Measurements from ENCODE around the gene LRRC28.

LRRC28 gene

GRCh38 chr15:99424131-99424571 lies 172.9 kb downstream of the LRRC28 start:
- no peak for DNase-seq

- DNase-seq = no peak
These were observed 173.8 kb downstream of the LRRC28 start for GRCh38 chr15:99424978-99425656.

DNA sequence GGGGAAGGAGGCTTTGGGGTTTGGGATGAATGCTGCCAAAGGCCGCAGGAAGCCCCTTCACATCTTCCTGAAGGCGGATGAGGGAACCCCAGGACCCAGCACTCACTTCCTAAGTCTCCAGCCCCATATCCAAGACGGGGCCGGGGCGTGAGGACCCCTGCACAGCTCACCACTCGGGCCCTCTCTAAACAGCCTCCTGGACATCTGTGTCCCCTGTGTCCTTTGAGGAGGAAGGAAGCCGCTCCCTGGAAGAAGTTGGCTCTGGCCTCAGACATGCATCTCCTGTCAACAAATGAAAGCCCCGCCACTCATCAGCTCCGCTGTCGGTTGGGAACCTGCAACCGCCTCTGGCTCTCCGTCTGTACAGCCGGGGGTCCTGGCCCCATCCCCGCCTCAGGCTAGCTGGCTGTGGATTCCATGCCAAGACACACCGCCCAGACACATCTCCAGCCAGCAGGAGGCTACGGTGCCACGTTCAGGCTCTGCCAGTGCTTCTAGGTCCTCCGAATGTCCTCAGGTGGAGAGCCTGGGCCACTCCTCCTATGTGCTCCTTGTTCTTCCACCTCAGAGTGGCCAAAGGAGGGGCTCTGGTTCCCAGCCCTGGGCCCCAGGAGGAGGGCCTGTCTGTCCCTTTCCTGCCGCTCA lies 174.5 kb downstream of the LRRC28 start:
- no peak for DNase-seq

DNA sequence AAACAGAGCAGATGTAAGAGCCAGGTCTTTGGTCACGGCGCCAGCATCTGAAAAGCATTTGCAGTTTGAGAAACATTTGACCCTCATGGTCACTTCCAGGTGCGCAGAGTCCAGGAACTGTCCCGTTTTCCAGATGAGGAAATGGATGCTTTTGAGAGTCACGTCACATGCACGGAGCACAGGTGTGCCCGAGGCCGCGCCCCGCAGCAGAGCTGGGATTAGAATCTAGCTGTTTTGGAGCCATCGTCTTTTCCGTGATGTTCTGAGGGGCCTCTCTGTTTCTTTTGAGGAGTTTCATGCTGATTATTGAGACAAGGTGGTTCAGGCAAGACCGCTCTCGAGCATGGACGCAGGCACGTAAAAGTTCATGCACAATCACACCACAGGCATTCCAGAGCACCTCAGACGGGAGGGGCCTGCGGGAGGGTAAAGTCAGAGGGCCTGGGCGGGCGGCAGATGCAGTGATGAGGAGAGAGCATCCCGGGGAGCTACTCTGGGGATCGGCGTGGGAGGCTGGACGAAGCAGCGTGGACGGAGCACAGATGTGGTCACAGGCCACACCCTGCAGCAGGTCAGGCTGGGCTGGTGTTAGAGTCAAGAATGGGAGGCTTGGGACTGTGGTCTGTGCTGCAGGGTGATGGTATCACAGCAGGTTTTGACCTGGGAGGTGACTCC lies 175.3 kb downstream of the LRRC28 start:
- no peak for DNase-seq

GRCh38 chr15:99427210-99427609 lies 175.9 kb downstream of the LRRC28 start:
- no peak for DNase-seq

- no peak for DNase-seq
These were observed 176.5 kb downstream of the LRRC28 start for GRCh38 chr15:99427668-99428361.

- DNase-seq = no peak
These were observed 178.4 kb downstream of the LRRC28 start for GRCh38 chr15:99429681-99430081.

DNA sequence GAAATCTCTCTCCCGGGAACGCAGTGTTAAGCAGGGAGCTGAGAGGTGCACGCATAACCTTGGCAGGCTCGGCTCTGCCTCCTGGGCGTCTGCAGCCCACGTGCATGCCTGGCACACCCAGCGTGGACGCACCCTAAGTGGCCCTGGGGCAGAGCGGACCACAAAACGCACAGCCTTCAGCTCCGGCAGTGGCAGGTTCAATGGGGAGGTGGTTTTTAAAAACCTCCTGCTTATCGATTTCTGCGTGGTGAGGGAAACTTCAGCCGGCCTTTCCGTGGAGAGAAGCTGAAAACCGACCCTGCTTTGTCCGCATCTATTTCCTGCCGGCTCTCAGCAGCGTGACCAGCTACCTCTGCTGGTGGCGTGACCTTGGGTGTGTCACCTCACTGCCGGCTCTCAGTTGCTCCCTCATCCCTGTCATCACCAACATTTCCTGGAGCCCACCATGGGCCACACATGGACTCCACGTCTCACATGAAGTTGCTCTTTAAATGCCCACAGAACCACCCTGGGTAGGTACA lies 179.7 kb downstream of the LRRC28 start:
- DNase-seq = no peak

GRCh38 chr15:99431661-99432091 lies 180.4 kb downstream of the LRRC28 start:
- DNase-seq = no peak

GRCh38 chr15:99432271-99433025 lies 181.2 kb downstream of the LRRC28 start:
- no peak for DNase-seq

DNA sequence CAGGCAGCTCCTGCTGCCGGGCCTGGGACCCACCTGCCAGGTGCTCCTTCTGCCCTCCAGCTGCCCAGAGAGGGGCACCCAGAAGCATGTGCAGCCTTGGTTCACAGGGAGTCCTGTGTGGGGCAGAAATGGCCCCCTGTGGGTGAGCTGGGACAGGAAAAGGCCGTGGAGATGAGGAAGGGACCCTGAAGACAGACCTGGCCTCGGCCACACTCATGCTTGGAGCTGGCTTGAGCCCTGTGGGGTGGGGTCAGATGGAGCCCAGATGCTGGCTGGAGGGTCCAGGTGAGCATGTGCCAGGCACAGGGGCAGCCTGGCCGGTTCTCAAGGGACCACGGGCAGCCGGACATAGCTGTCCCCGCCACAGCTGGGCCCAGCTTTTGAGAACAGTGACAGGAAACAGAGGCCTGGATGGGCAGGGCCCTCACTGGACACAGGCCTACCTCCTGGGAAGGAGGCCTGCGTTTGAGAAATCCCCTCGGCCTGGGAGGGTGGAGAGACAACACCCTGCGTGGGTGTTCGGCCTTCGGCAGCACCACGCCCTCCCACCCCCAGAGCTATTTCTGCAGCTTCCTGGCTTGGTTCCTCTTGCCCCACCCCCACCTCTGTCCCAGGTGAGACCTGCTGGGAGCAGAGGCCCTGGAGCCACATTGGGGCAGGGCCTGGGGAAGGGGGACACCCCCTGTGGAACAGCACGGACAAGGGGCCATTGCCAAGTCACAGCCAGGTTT lies 181.9 kb downstream of the LRRC28 start:
- DNase-seq = no peak

- DNase-seq = no peak
These were observed 182.6 kb downstream of the LRRC28 start for GRCh38 chr15:99433757-99434450.

DNA sequence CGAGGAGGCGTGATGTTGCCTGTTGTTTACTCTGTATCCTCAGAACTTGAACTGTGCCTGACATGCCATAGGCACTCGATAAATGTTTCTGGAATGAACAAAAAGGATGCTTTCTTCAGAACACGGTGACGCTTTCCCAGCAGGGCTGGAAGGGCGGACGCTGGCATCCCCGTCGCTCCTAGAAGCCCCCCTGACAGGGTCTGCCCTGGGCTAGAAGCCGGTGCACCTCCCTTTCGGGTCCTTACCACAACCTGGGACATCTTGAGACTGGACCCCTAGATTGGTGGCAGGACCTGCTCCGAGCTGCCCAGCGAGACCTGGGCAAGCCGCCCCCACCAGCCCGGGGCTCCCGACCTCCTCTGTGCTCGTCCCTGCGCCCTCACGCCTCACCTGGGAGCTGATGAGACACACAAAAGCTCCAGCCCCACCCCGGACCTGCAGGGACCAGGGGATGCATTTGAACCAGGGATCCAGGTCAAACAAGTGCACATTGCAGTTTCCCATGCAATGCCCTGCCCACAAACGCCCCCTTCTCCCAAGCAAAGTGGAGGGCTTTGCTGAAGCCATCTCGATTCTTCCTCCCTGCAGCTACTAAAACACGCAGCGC lies 183.3 kb downstream of the LRRC28 start:
- DNase-seq = no peak

DNA sequence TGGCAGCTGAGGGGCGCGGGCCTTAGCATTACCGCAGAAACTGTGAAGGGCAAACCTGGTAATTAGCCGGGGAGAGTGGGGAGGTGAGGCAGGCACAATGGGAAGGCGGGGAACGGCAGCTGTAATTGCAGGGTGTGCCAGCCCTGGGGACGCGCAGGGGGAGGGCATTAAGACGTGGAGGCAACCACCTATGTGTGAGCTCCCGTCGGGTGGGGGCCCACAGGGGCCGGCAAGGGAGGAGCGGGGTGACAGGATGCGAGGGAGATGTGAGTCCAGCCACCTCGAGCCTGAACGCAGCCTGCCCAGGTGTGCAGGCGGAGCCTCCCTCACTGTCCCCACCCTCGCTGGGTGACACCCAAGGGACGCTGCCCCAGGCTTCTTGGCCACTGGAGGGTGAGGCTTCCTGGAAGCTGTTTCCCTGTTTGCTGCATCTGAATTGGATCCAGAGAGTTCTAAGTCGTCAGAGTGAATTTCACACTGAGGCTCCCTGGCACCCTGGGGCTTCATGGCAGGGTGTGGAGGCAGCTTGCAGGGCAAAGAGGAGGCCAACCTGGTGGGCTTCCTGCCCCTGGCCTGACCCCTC lies 183.9 kb downstream of the LRRC28 start:
- DNase-seq = no peak

- no peak for DNase-seq
These were observed 184.7 kb downstream of the LRRC28 start for GRCh38 chr15:99435877-99436541.

- DNase-seq = no peak
These were observed 185.4 kb downstream of the LRRC28 start for GRCh38 chr15:99436542-99437314.

DNA sequence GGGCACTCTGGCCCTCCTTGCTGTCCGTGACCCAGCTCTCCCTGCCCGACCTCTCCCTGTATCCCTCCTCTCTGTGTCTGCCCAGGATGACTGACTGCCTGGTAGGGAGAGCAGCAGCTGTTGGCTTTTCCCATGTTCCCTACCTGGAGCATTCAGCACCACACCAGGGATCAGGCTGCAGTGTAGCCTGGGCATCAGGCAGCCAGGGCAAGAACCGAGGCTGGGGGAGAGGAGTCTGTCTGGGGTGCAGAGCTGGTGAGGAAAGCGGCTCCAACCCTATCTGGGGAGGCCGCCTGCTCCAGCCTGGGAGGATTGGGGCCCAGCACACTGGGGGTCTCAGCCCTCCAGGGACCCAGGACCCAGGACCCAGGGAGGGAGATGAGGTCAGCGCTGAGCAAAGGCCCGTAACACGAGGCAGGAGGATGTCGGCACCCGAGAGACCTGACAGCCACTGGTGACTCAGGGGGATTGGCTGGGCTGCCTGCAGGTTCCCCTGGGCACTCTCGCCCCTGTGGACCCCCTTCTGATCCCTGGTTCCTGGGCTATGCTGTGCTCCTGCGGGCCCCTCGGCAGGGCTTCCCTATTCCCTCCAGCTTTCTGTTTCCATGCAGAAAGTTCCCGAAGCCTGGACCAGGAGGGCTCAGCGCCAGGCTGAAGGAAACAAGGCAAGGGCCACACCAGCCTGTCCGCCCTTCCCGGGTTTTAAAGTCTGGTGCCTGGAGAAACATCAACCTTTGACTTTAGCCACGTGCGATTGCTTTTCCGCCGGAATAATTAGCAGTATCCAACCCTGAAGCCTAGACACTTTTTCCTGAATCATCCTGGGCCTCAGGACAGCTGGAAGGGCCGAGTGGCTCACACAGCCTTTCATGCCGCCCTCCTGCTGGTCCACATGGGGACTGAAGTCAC lies 186.3 kb downstream of the LRRC28 start:
- DNase-seq = no peak

GRCh38 chr15:99438224-99438585 lies 186.9 kb downstream of the LRRC28 start:
- no peak for DNase-seq
